Measurements from ENCODE around the gene AIFM2. TPM values are rescaled to one million over a fixed set of nuclear protein-coding genes. Genes with fewer than 3 reads are reported as not detected.

AIFM2 gene
- total RNA-seq, 4 donors from 2014 or later = 13.3 to 21.8 (median 17.2) TPM

DNA sequence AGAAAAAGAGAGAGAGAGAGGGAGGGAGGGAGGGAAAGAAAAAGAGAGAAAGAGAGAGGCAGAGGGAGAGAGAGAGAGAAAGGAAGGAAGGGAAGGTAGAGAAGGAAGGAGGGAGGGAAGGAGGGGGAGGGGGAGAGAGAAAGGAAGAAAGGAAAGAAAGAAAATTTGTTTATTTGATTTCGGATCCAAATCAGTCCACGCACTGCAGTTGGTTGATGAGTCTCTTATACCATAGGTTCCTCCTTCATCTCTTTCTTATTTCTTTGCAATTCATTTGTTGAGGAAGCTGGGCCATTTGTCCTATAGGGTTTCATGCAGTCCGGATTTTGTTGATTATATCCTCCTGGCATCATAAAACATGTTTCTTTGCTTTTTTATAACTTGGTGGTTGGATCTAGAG, 34.4 kb downstream of the AIFM2 start:
- Histone ChIP-seq H3K27ac (replicated peaks in 1 of 4) (no peak overlapping the region), H3K9me3 (no peaks in the 10 kb centered on the region), H3K4me3 (no peak overlapping the region), H3K36me3 (peaks cover 3 to 88% (median 58%) of the 10 kb centered on the region in 4 donors), H3K27me3 (no peaks in the 10 kb centered on the region), H3K4me1 (no peaks in the 10 kb centered on the region)
- intact Hi-C loops (cut with DNase I) = no loop called here
- DNase-seq (ENCODE audit: extremely low spot score) = no peak
- 93% methylated on average over 3 of the region's 3 CpGs for WGBS
- no peak for TF ChIP-seq POLR2AphosphoS5 (IDR thresholded peaks at IDR 0.05)
- TF ChIP-seq EP300 (IDR thresholded peaks at IDR 0.05) = no peak
- TF ChIP-seq, protein P1, sequence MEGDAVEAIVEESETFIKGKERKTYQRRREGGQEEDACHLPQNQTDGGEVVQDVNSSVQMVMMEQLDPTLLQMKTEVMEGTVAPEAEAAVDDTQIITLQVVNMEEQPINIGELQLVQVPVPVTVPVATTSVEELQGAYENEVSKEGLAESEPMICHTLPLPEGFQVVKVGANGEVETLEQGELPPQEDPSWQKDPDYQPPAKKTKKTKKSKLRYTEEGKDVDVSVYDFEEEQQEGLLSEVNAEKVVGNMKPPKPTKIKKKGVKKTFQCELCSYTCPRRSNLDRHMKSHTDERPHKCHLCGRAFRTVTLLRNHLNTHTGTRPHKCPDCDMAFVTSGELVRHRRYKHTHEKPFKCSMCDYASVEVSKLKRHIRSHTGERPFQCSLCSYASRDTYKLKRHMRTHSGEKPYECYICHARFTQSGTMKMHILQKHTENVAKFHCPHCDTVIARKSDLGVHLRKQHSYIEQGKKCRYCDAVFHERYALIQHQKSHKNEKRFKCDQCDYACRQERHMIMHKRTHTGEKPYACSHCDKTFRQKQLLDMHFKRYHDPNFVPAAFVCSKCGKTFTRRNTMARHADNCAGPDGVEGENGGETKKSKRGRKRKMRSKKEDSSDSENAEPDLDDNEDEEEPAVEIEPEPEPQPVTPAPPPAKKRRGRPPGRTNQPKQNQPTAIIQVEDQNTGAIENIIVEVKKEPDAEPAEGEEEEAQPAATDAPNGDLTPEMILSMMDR (IDR thresholded peaks at IDR 0.05) = no peak
- no peak for TF ChIP-seq POLR2A (IDR thresholded peaks at IDR 0.05; ENCODE audit: low read depth)

DNA sequence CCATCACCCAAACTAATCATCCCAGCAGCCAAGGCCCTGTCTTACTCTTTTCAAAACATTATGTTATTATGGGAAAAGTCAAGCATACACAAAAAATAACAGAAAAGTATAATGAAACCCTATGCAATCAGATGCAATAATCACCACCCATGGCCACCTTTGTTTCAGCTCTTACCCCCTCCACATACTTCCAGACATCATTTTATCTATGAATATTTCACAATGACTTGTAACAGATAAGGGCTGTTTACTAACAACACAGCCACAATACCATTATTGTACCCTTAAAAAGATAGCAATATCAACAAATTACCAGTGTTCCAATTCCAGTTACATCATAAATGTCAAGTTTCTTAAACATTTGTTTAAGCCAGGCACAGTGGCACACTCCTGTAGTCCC, 35.2 kb downstream of the AIFM2 start:
- Histone ChIP-seq H3K27ac (replicated peaks in 1 of 4) (no peak overlapping the region), H3K36me3 (peaks cover 10 to 89% (median 66%) of the 10 kb centered on the region in 4 donors), H3K4me3 (no peak overlapping the region), H3K4me1 (no peaks in the 10 kb centered on the region), H3K9me3 (no peaks in the 10 kb centered on the region), H3K27me3 (no peaks in the 10 kb centered on the region)
- TF ChIP-seq POLR2A (IDR thresholded peaks at IDR 0.05; ENCODE audit: low read depth) (no peak), EP300 (IDR thresholded peaks at IDR 0.05) (no peak)
- DNase-seq (ENCODE audit: extremely low spot score) = no peak
- intact Hi-C loops (cut with DNase I) = no loop called here

DNA sequence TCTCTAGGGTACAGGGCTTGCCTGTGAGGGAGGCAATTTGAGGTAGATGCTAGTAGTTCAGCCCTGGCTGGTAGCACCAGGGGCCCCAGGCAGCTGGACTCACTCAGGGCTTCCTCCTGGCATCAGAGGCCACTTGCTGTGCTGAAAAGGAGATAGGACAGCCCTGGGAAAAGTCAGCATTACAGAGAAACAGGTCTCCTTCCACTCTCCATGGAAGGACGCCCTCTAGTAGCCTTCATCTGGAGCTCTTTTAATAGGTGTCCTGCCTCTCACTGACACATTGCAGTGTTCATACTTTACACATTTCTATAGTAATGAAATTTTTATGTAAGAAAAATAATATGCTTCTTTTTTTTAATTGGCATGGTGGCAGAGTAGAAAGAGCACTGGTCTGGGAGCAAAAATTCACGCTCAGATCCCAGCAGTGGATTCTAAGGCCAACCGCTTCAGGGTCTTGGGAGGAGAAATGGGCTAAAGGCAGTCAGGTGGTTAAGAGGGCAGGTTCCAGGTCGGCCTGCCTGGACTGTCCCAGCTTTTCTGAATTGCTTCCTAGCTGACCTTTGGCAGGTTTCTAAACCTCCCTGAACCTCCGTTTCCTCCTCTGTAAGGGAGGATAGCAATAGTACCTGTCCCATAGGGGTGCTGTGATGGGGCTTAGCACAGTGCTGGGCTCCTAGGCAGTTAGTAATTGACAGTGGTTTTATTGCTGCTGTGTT, 35.8 kb downstream of the AIFM2 start:
- WGBS = 98% methylated on average over 5 of the region's 5 CpGs
- H3K4me1 ChIP-seq = no peaks in the 10 kb centered on the region
- no peak for DNase-seq (ENCODE audit: extremely low spot score)
- H3K36me3 ChIP-seq = peaks cover 14 to 95% (median 71%) of the 10 kb centered on the region in 4 donors
- H3K9me3 ChIP-seq = no peaks in the 10 kb centered on the region
- intact Hi-C loops (cut with DNase I) = no loop called here
- no peaks in the 10 kb centered on the region for H3K27me3 ChIP-seq
- no peak overlapping the region for H3K27ac ChIP-seq (replicated peaks in 1 of 4)
- TF ChIP-seq EP300 (IDR thresholded peaks at IDR 0.05) (no peak), POLR2A (IDR thresholded peaks at IDR 0.05; ENCODE audit: low read depth) (no peak), POLR2AphosphoS5 (IDR thresholded peaks at IDR 0.05) (no peak)
- TF ChIP-seq, protein P1 (IDR thresholded peaks at IDR 0.05) = no peak
- no peak overlapping the region for H3K4me3 ChIP-seq

DNA sequence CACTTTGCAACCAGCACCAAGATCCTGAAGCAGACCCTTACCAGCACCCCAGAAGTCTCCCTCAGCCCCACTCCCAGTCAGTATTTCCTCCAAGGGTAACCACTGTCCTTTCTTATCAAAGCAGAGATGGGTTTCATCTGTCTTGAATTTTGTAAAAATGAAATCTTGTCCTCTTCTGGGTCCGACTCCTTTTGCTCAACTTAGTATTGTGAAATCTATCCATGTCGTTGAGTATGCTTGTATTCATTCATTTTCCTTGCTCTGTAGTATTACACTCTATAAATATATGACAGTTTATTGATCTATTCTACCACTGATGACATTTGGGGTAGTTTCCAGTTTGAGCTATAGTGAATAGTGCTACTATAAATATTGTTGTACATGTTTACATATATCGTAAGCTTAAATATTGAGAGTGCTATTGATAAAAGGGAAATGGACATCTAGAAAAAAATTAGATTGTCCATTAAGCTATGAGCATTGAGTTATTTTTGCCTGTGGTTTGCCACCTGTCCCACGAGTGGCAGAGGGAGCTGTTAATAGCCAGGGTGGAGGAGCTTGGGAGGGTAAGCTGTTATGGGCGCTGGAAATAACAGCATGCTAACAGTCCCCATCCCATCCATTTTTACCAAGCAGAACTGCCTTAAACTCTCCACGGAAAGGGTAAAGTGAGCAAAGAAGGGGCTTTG, 36.5 kb downstream of the AIFM2 start:
- H3K27ac ChIP-seq (replicated peaks in 1 of 4) = no peak overlapping the region
- no peaks in the 10 kb centered on the region for H3K9me3 ChIP-seq
- no peaks in the 10 kb centered on the region for H3K4me1 ChIP-seq
- H3K4me3 ChIP-seq = no peak overlapping the region
- intact Hi-C loops (cut with DNase I) = no loop called here
- no peak for DNase-seq (ENCODE audit: extremely low spot score)
- 87% methylated on average over 6 of the region's 6 CpGs for WGBS
- H3K27me3 ChIP-seq = no peaks in the 10 kb centered on the region
- peaks cover 16 to 95% (median 73%) of the 10 kb centered on the region in 4 donors for H3K36me3 ChIP-seq
- no peak for TF ChIP-seq POLR2AphosphoS5 (IDR thresholded peaks at IDR 0.05)
- TF ChIP-seq EP300 (IDR thresholded peaks at IDR 0.05) = no peak
- TF ChIP-seq, protein P1 (IDR thresholded peaks at IDR 0.05) = no peak
- no peak for TF ChIP-seq POLR2A (IDR thresholded peaks at IDR 0.05; ENCODE audit: low read depth)

DNA sequence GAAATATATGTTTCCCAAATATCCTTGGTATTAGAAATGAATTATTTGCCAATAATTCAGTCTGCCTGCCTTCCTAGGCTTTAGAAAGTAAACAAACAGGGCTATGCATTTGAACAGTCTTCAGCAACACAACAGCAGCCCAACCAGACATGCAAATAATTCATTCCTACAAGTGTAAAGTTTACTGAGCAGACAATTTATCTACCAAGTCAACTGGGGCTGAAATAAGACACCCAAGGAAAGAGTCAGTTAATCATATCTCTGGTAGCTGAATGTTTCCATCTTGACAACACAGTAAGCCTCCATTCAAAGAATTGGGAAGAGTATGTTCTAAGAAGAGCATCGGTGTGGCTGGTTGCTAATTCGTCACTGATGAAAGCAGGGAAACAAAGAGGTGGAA, 38.4 kb downstream of the AIFM2 start:
- H3K36me3 ChIP-seq = peaks cover 16 to 84% (median 60%) of the 10 kb centered on the region in 4 donors
- 75% methylated on average over 2 of the region's 2 CpGs for WGBS
- TF ChIP-seq POLR2AphosphoS5 (IDR thresholded peaks at IDR 0.05) (no peak), EP300 (IDR thresholded peaks at IDR 0.05) (no peak), POLR2A (IDR thresholded peaks at IDR 0.05; ENCODE audit: low read depth) (no peak)
- TF ChIP-seq, protein P1 (IDR thresholded peaks at IDR 0.05) = no peak

More for the DNA sequence above, 38.4 kb downstream of the AIFM2 start:
- no peak overlapping the region for H3K27ac ChIP-seq (replicated peaks in 1 of 4)
- no peak for DNase-seq (ENCODE audit: extremely low spot score)
- H3K4me1 ChIP-seq = no peaks in the 10 kb centered on the region
- no peak overlapping the region for H3K4me3 ChIP-seq
- intact Hi-C loops (cut with DNase I) = no loop called here
- no peaks in the 10 kb centered on the region for H3K9me3 ChIP-seq
- no peaks in the 10 kb centered on the region for H3K27me3 ChIP-seq
